ENCODE results near the gene ITPK1. TPM values are rescaled to one million over a fixed set of nuclear protein-coding genes. Genes with fewer than 3 reads are reported as not detected.

ITPK1 gene
- total and polyA plus RNA-seq, 10 of the 15 experiments (the other 5 are each of a cell fraction or from before 2014, with no cell fraction given): 1.3 to 73.2 (median 27.0) TPM

- no peak overlapping the region for H3K27ac ChIP-seq (ENCODE audit: control insufficient read depth, insufficient read depth)
- in situ Hi-C loops (cut with MboI): no loop called here
- no peaks in the 10 kb centered on the region for H3K9me3 ChIP-seq (replicated peaks; ENCODE audit: control insufficient read depth, insufficient read depth, low read length)
- FAIRE-seq (no peak), DNase-seq (ENCODE audit: low read depth, low spot score) (no peak), ATAC-seq (no peak)
- no peaks in the 10 kb centered on the region for H3K27me3 ChIP-seq (replicated peaks in 1 of 2; ENCODE audit: control insufficient read depth in 2 of 2, insufficient read depth in 2 of 2, low read length in 1 of 2)
- no peak overlapping the region for H3K9ac ChIP-seq (ENCODE audit: control insufficient read depth, insufficient read depth, low read length)
- intact Hi-C loops (cut with micrococcal nuclease; ENCODE audit: unreplicated experiment): no loop called here
- peaks cover 0 to 11% of the 10 kb centered on the region in 2 experiments; a peak in 2 of 4 replicates for H3K36me3 ChIP-seq (ENCODE audit: control insufficient read depth in 2 of 2, insufficient read depth in 2 of 2, low read length in 1 of 2)
- WGBS (ENCODE audit: insufficient coverage, insufficient replicate concordance, low lambda C conversion rate, missing lambda C conversion rate): 70% methylated on average over 4 of the region's 4 CpGs
- SMC1A ChIA-PET (ENCODE audit: uncharacterized antibody, unreplicated experiment): no interaction called here
- H2AFZ ChIP-seq (ENCODE audit: control insufficient read depth, low read depth, low read length): no peak overlapping the region
- no peak overlapping the region for H3K4me2 ChIP-seq (ENCODE audit: control insufficient read depth, insufficient read depth)
- H3K79me2 ChIP-seq (ENCODE audit: control insufficient read depth, insufficient read depth, low read length): no peaks in the 10 kb centered on the region
- H3K4me3 ChIP-seq: no peak overlapping the region
- RAD21 ChIA-PET (ENCODE audit: unreplicated experiment): no interaction called here
- no peaks in the 10 kb centered on the region for H4K20me1 ChIP-seq (ENCODE audit: control insufficient read depth, insufficient read depth)
- peaks cover 10% of the 10 kb centered on the region for H3K4me1 ChIP-seq (ENCODE audit: control insufficient read depth, insufficient read depth, low read length)
- POLR2A ChIA-PET: no interaction called here
- TF ChIP-seq CEBPB (IDR thresholded peaks at IDR 0.05; ENCODE audit: borderline replicate concordance in 1 of 2, low read depth in 2 of 2, low read length in 2 of 2) (no peak), MXI1 (IDR thresholded peaks at IDR 0.05; ENCODE audit: low read depth, low read length) (no peak), YBX1 (IDR thresholded peaks at IDR 0.05) (no peak), POLR2A (IDR thresholded peaks at IDR 0.05; ENCODE audit: low read depth, low read length) (no peak), SUZ12 (IDR thresholded peaks at IDR 0.05; ENCODE audit: unreplicated experiment) (no peak), RB1 (IDR thresholded peaks at IDR 0.05; ENCODE audit: borderline replicate concordance) (no peak), PAX8 (IDR thresholded peaks at IDR 0.05) (no peak), IKZF2 (IDR thresholded peaks at IDR 0.05) (no peak), SMAD5 (IDR thresholded peaks at IDR 0.05; ENCODE audit: low read depth) (no peak), POU2F2 (IDR thresholded peaks at IDR 0.05; ENCODE audit: borderline replicate concordance, low read depth, low read length) (no peak), KDM1A (IDR thresholded peaks at IDR 0.05; ENCODE audit: borderline replicate concordance) (no peak), ZSCAN29 (IDR thresholded peaks at IDR 0.05) (no peak), HDAC6 (IDR thresholded peaks at IDR 0.05; ENCODE audit: unreplicated experiment) (no peak), TARDBP (IDR thresholded peaks at IDR 0.05; ENCODE audit: borderline replicate concordance) (no peak)
- TF ChIP-seq, protein P1, sequence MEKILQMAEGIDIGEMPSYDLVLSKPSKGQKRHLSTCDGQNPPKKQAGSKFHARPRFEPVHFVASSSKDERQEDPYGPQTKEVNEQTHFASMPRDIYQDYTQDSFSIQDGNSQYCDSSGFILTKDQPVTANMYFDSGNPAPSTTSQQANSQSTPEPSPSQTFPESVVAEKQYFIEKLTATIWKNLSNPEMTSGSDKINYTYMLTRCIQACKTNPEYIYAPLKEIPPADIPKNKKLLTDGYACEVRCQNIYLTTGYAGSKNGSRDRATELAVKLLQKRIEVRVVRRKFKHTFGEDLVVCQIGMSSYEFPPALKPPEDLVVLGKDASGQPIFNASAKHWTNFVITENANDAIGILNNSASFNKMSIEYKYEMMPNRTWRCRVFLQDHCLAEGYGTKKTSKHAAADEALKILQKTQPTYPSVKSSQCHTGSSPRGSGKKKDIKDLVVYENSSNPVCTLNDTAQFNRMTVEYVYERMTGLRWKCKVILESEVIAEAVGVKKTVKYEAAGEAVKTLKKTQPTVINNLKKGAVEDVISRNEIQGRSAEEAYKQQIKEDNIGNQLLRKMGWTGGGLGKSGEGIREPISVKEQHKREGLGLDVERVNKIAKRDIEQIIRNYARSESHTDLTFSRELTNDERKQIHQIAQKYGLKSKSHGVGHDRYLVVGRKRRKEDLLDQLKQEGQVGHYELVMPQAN (conservative IDR thresholded peaks at IDR 0.05): no peak
- TF ChIP-seq, protein P2, sequence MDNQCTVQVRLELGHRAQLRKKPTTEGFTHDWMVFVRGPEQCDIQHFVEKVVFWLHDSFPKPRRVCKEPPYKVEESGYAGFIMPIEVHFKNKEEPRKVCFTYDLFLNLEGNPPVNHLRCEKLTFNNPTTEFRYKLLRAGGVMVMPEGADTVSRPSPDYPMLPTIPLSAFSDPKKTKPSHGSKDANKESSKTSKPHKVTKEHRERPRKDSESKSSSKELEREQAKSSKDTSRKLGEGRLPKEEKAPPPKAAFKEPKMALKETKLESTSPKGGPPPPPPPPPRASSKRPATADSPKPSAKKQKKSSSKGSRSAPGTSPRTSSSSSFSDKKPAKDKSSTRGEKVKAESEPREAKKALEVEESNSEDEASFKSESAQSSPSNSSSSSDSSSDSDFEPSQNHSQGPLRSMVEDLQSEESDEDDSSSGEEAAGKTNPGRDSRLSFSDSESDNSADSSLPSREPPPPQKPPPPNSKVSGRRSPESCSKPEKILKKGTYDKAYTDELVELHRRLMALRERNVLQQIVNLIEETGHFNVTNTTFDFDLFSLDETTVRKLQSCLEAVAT (IDR thresholded peaks at IDR 0.05): no peak
- no TSS peak for BruUV-seq (replicated peaks)
- CTCF ChIA-PET: no interaction called here
Observed at GRCh38 chr14:93049315-93049714, 66.4 kb downstream of the ITPK1 start.

Data from GM12878 (cell line).